ENCODE data around the gene GK. TPM values are rescaled to one million over a fixed set of nuclear protein-coding genes. Genes with fewer than 3 reads are reported as not detected.
"Not testable (repeated sequence)": the region's sequence is repeated elsewhere in the genome, so short reads cannot be mapped to it uniquely, and the experiment has no call there.

GK gene
- polyA plus RNA-seq, 1 experiment, result 5.6 TPM

- POLR2A ChIA-PET, result no interaction called here
- Histone ChIP-seq H3K36me3 (ENCODE audit: control insufficient read depth, insufficient read depth, low read length) (no peaks in the 10 kb centered on the region), H3K4me3 (ENCODE audit: low read depth, low read length) (no peak overlapping the region), H3K27me3 (ENCODE audit: control insufficient read depth, insufficient read depth, low read length) (no peaks in the 10 kb centered on the region)
- CTCF ChIA-PET, result no interaction called here
- no peak for DNase-seq (ENCODE audit: low read depth)
- no peak for TF ChIP-seq CTCF (IDR thresholded peaks at IDR 0.05; ENCODE audit: insufficient read depth, low read depth, low read length)
Measured at GRCh38 chrX:30626402-30626801, 26.8 kb upstream of the GK start.

GRCh38 chrX:30627818-30628652 is 25.2 kb upstream of the GK start:
- Histone ChIP-seq H3K36me3 (ENCODE audit: control insufficient read depth, insufficient read depth, low read length) (no peaks in the 10 kb centered on the region), H3K27me3 (ENCODE audit: control insufficient read depth, insufficient read depth, low read length) (no peaks in the 10 kb centered on the region), H3K4me3 (ENCODE audit: low read depth, low read length) (no peak overlapping the region)
- TF ChIP-seq CTCF (IDR thresholded peaks at IDR 0.05; ENCODE audit: insufficient read depth, low read depth, low read length), result no peak
- ChIA-PET POLR2A (no interaction called here), CTCF (no interaction called here)
- no peak for DNase-seq (ENCODE audit: low read depth)

- DNase-seq (ENCODE audit: low read depth); POLR2A ChIA-PET; CTCF ChIA-PET; H3K27me3 ChIP-seq (ENCODE audit: control insufficient read depth, insufficient read depth, low read length); H3K36me3 ChIP-seq (ENCODE audit: control insufficient read depth, insufficient read depth, low read length); H3K4me3 ChIP-seq (ENCODE audit: low read depth, low read length): not testable (repeated sequence)
Measured at GRCh38 chrX:30634070-30634469, 19.2 kb upstream of the GK start.

GRCh38 chrX:30635630-30636029 is 17.6 kb upstream of the GK start:
- peak; percentile 46; the same call in 1 of the 2 replicates for TF ChIP-seq CTCF (IDR thresholded peaks at IDR 0.05; ENCODE audit: insufficient read depth, low read depth, low read length)
- H3K27me3 ChIP-seq (ENCODE audit: control insufficient read depth, insufficient read depth, low read length), result no peaks in the 10 kb centered on the region
- no peak overlapping the region for H3K4me3 ChIP-seq (ENCODE audit: low read depth, low read length)
- H3K36me3 ChIP-seq (ENCODE audit: control insufficient read depth, insufficient read depth, low read length), result no peaks in the 10 kb centered on the region
- CTCF ChIA-PET, result interaction anchor here (0.6 to 2.3 kb wide), 3 partner anchors 13 to 83 kb away, joined by 3 to 8 read pairs (median 4); no protein-coding TSS in a partner anchor
- POLR2A ChIA-PET, result no interaction called here
- no peak for DNase-seq (ENCODE audit: low read depth)

GRCh38 chrX:30637874-30638815 is 15.1 kb upstream of the GK start:
- no peaks in the 10 kb centered on the region for H3K27me3 ChIP-seq (ENCODE audit: control insufficient read depth, insufficient read depth, low read length)
- no peak for DNase-seq (ENCODE audit: low read depth)
- ChIA-PET CTCF (no interaction called here), POLR2A (no interaction called here)
- TF ChIP-seq CTCF (IDR thresholded peaks at IDR 0.05; ENCODE audit: insufficient read depth, low read depth, low read length), result no peak
- H3K4me3 ChIP-seq (ENCODE audit: low read depth, low read length), result no peak overlapping the region
- no peaks in the 10 kb centered on the region for H3K36me3 ChIP-seq (ENCODE audit: control insufficient read depth, insufficient read depth, low read length)

GRCh38 chrX:30639702-30640101 is 13.5 kb upstream of the GK start:
- CTCF ChIA-PET; DNase-seq (ENCODE audit: low read depth); POLR2A ChIA-PET: not testable (repeated sequence)

More at GRCh38 chrX:30639702-30640101, 13.5 kb upstream of the GK start:
- H3K36me3 ChIP-seq (ENCODE audit: control insufficient read depth, insufficient read depth, low read length); H3K4me3 ChIP-seq (ENCODE audit: low read depth, low read length); H3K27me3 ChIP-seq (ENCODE audit: control insufficient read depth, insufficient read depth, low read length): not testable (repeated sequence)

All from BJ (cell line).